ENCODE data around the gene RAB37. TPM values are rescaled to one million over a fixed set of nuclear protein-coding genes. Genes with fewer than 3 reads are reported as not detected.

Gene RAB37
- total and polyA plus RNA-seq, 2 of the 13 experiments (the other 11 are each of a cell fraction or from before 2014, with no cell fraction given) = 0.91 to 3.7 TPM

DNA sequence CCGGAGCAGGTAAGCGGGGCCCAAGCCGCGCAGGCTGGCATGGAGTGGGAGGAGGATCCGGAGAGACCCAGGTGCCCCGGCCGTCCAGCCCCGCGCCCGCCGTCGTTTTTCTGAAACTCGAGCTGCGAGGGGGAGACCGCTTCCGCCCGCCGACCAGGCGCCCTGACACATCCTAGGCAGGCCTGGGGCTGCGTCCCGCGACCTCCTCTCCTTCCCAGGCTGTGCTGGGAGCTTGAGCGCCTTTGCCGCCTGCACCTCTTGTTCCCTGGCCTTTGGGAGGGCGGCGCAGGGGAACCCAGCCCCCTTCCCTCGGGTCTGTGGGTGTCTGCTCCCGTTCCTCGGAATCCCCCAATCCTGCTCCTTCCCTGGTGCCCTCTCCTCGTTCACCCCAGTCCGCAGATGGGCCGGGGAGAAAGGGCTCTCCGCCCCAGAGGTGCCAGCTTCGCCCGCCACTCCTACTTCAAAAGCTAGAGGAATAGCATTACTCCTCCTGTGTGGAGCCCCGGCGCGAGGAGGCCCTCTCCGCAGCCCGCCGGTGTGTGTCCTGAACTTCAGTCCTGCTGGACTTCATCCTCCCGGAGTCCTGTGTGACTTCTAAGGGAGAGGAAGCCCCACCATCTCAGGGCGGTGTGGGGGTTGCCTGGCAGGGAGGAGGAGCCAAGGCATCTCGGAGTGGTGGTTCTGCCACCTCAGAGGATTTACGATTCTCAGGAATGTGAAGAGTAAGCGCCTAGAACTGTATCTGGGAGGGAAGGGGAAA lies 12.4 kb downstream of the RAB37 start:
- intact Hi-C loops (cut with micrococcal nuclease; ENCODE audit: unreplicated experiment) = loop anchor here (1.0 kb wide), 1 partner anchor 11 kb away; no protein-coding TSS in a partner anchor
- Histone ChIP-seq H3K27me3 (ENCODE audit: control insufficient read depth in 1 of 2, insufficient read depth in 2 of 2, low read length in 2 of 2) (no peaks in the 10 kb centered on the region; a peak in 1 of 5 replicates), H4K20me1 (ENCODE audit: insufficient read depth, low read length) (peaks cover 14% of the 10 kb centered on the region), H3K9ac (ENCODE audit: insufficient read depth, low read depth, low read length) (peak overlapping the region; percentile 94), H3K4me3 (replicated peaks in 1 of 3; ENCODE audit: insufficient read depth in 1 of 3, low read depth in 2 of 3, low read length in 3 of 3) (peak overlapping the region; percentile 95 to 99 (median 99)), H3K79me2 (ENCODE audit: insufficient read depth, low read length) (peaks cover 60% of the 10 kb centered on the region), H3K27ac (ENCODE audit: extremely low read length, insufficient read depth, low read length) (peak overlapping the region; percentile 96), H3K36me3 (replicated peaks in 1 of 2; ENCODE audit: control insufficient read depth in 1 of 2, insufficient read depth in 2 of 2, low read length in 2 of 2) (peaks cover 1 to 17% of the 10 kb centered on the region in 2 experiments; a peak in 4 of 5 replicates), H3K4me1 (ENCODE audit: insufficient read depth, low read length) (peaks cover 74% of the 10 kb centered on the region), H3K4me2 (ENCODE audit: low read depth, low read length) (peak overlapping the region; percentile 97), H2AFZ (ENCODE audit: low read length) (no peak overlapping the region), H3K9me3 (ENCODE audit: low read length) (no peaks in the 10 kb centered on the region)
- in situ Hi-C loops (cut with HindIII; ENCODE audit: extremely low pct_ligation_motif_present, low pct_unique_long_range_greater_than_20kb) = loop anchor here (5.0 to 10.0 kb wide), 2 partner anchors 33 to 315 kb away; partner anchors contain the start of gene GPRC5C
- FAIRE-seq = no peak
- BruUV-seq (replicated peaks) = no TSS peak
- ATAC-seq = no peak
- ChIA-PET CTCF (ENCODE audit: low intra/inter-chr PET ratio, low total read pairs) (interaction anchor here (1.6 to 9.0 kb wide), 2 partner anchors 22 to 32 kb away, joined by 8 to 219 read pairs; partner anchors contain the start of gene NAT9), POLR2A (interaction anchor here (1.0 to 21.5 kb wide), 12 partner anchors 8 to 327 kb away, joined by 3 to 1459 read pairs (median 5); partner anchors contain the start of genes FDXR, NAT9 and RAB37)
- DNase-seq (ENCODE audit: low spot score) = no peak
- 0% methylated on average over 25 of the region's 46 CpGs for WGBS (ENCODE audit: low lambda C conversion rate)
- TF ChIP-seq ZC3H13 (CRISPR knock-in tag; IDR thresholded peaks at IDR 0.05) = peak; percentile 3; the same call in 1 of the 2 replicates
- TF ChIP-seq PHF20 (CRISPR knock-in tag; IDR thresholded peaks at IDR 0.05) = 0 out of 2 replicates have a peak, but pooled peaks have one; percentile 5
- TF ChIP-seq, protein P1, sequence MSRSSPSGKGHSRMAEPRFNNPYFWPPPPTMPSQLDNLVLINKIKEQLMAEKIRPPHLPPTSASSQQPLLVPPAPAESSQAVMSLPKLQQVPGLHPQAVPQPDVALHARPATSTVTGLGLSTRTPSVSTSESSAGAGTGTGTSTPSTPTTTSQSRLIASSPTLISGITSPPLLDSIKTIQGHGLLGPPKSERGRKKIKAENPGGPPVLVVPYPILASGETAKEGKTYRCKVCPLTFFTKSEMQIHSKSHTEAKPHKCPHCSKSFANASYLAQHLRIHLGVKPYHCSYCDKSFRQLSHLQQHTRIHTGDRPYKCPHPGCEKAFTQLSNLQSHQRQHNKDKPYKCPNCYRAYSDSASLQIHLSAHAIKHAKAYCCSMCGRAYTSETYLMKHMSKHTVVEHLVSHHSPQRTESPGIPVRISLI (CRISPR knock-in tag; IDR thresholded peaks at IDR 0.05; ENCODE audit: borderline replicate concordance) = peak; percentile 38; the same call in 1 of the 2 replicates
- TF ChIP-seq, protein P2, sequence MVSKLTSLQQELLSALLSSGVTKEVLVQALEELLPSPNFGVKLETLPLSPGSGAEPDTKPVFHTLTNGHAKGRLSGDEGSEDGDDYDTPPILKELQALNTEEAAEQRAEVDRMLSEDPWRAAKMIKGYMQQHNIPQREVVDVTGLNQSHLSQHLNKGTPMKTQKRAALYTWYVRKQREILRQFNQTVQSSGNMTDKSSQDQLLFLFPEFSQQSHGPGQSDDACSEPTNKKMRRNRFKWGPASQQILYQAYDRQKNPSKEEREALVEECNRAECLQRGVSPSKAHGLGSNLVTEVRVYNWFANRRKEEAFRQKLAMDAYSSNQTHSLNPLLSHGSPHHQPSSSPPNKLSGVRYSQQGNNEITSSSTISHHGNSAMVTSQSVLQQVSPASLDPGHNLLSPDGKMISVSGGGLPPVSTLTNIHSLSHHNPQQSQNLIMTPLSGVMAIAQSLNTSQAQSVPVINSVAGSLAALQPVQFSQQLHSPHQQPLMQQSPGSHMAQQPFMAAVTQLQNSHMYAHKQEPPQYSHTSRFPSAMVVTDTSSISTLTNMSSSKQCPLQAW (CRISPR knock-in tag; IDR thresholded peaks at IDR 0.05) = peak; percentile 56
- TF ChIP-seq, protein P3, sequence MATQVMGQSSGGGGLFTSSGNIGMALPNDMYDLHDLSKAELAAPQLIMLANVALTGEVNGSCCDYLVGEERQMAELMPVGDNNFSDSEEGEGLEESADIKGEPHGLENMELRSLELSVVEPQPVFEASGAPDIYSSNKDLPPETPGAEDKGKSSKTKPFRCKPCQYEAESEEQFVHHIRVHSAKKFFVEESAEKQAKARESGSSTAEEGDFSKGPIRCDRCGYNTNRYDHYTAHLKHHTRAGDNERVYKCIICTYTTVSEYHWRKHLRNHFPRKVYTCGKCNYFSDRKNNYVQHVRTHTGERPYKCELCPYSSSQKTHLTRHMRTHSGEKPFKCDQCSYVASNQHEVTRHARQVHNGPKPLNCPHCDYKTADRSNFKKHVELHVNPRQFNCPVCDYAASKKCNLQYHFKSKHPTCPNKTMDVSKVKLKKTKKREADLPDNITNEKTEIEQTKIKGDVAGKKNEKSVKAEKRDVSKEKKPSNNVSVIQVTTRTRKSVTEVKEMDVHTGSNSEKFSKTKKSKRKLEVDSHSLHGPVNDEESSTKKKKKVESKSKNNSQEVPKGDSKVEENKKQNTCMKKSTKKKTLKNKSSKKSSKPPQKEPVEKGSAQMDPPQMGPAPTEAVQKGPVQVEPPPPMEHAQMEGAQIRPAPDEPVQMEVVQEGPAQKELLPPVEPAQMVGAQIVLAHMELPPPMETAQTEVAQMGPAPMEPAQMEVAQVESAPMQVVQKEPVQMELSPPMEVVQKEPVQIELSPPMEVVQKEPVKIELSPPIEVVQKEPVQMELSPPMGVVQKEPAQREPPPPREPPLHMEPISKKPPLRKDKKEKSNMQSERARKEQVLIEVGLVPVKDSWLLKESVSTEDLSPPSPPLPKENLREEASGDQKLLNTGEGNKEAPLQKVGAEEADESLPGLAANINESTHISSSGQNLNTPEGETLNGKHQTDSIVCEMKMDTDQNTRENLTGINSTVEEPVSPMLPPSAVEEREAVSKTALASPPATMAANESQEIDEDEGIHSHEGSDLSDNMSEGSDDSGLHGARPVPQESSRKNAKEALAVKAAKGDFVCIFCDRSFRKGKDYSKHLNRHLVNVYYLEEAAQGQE (IDR thresholded peaks at IDR 0.05; ENCODE audit: borderline replicate concordance in 1 of 2, low read depth in 1 of 2, low read length in 2 of 2) = 0 out of 4 replicates have a peak, but pooled peaks of 1 of the 2 experiments have one; percentile 4
- TF ChIP-seq HES4 (CRISPR knock-in tag; IDR thresholded peaks at IDR 0.05; ENCODE audit: borderline replicate concordance) = peak; percentile 71; the same call in 1 of the 2 replicates
- TF ChIP-seq ZNF83 (CRISPR knock-in tag; IDR thresholded peaks at IDR 0.05; ENCODE audit: borderline replicate concordance) = peak; percentile 27; the same call in 1 of the 2 replicates
- TF ChIP-seq NFKB2 (CRISPR knock-in tag; IDR thresholded peaks at IDR 0.05; ENCODE audit: borderline replicate concordance) = no peak
- TF ChIP-seq TEAD3 (CRISPR knock-in tag; optimal IDR thresholded peaks at IDR 0.05; ENCODE audit: borderline replicate concordance) = peak; percentile 4
- TF ChIP-seq TMF1 (CRISPR knock-in tag; IDR thresholded peaks at IDR 0.05; ENCODE audit: low read depth) = no peak
- TF ChIP-seq ZNF616 (CRISPR knock-in tag; IDR thresholded peaks at IDR 0.05; ENCODE audit: low read depth) = peak; percentile 4; the same call in 1 of the 2 replicates
- TF ChIP-seq, protein P4, sequence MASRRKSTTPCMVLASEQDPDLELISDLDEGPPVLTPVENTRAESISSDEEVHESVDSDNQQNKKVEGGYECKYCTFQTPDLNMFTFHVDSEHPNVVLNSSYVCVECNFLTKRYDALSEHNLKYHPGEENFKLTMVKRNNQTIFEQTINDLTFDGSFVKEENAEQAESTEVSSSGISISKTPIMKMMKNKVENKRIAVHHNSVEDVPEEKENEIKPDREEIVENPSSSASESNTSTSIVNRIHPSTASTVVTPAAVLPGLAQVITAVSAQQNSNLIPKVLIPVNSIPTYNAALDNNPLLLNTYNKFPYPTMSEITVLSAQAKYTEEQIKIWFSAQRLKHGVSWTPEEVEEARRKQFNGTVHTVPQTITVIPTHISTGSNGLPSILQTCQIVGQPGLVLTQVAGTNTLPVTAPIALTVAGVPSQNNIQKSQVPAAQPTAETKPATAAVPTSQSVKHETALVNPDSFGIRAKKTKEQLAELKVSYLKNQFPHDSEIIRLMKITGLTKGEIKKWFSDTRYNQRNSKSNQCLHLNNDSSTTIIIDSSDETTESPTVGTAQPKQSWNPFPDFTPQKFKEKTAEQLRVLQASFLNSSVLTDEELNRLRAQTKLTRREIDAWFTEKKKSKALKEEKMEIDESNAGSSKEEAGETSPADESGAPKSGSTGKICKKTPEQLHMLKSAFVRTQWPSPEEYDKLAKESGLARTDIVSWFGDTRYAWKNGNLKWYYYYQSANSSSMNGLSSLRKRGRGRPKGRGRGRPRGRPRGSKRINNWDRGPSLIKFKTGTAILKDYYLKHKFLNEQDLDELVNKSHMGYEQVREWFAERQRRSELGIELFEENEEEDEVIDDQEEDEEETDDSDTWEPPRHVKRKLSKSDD (CRISPR knock-in tag; IDR thresholded peaks at IDR 0.05; ENCODE audit: low read depth) = no peak; the same call in 1 of the 2 replicates

Data from HepG2 (cell line).